ENCODE data around the gene RTN1.

Gene RTN1

GRCh38 chr14:59705866-59706265 lies 164.7 kb downstream of the RTN1 start:
- TF ChIP-seq CTCF (IDR thresholded peaks at IDR 0.05; ENCODE audit: insufficient read depth, low read length) (no peak), SPI1 (IDR thresholded peaks at IDR 0.05; ENCODE audit: borderline replicate concordance, low read depth) (no peak), POLR2AphosphoS5 (IDR thresholded peaks at IDR 0.05; ENCODE audit: low read depth) (no peak), GABPA (IDR thresholded peaks at IDR 0.05; ENCODE audit: low read depth) (no peak), REST (IDR thresholded peaks at IDR 0.05; ENCODE audit: insufficient replicate concordance, low read depth) (no peak)
- Histone ChIP-seq H3K4me3 (replicated peaks; ENCODE audit: insufficient read depth, low read length) (no peak overlapping the region), H3K27ac (replicated peaks) (no peak overlapping the region), H3K27me3 (ENCODE audit: insufficient read depth, poor library complexity, severe bottlenecking) (no peaks in the 10 kb centered on the region)
- DNase-seq (ENCODE audit: low read depth in 1 of 2, low spot score in 1 of 2), result no peak

- no peak overlapping the region for H3K27ac ChIP-seq (replicated peaks)
- TF ChIP-seq SPI1 (IDR thresholded peaks at IDR 0.05; ENCODE audit: borderline replicate concordance, low read depth) (no peak), REST (IDR thresholded peaks at IDR 0.05; ENCODE audit: insufficient replicate concordance, low read depth) (no peak), CTCF (IDR thresholded peaks at IDR 0.05; ENCODE audit: insufficient read depth, low read length) (no peak), GABPA (IDR thresholded peaks at IDR 0.05; ENCODE audit: low read depth) (no peak), POLR2AphosphoS5 (IDR thresholded peaks at IDR 0.05; ENCODE audit: low read depth) (no peak)
- H3K4me3 ChIP-seq (replicated peaks; ENCODE audit: insufficient read depth, low read length), result no peak overlapping the region
- H3K27me3 ChIP-seq (ENCODE audit: insufficient read depth, poor library complexity, severe bottlenecking), result no peaks in the 10 kb centered on the region
- no peak for DNase-seq (ENCODE audit: low read depth in 1 of 2, low spot score in 1 of 2)
These were observed 165.3 kb downstream of the RTN1 start for GRCh38 chr14:59705245-59705644.

- no peak for DNase-seq (ENCODE audit: low read depth in 1 of 2, low spot score in 1 of 2)
- no peak for TF ChIP-seq POLR2AphosphoS5 (IDR thresholded peaks at IDR 0.05; ENCODE audit: low read depth)
- no peak for TF ChIP-seq GABPA (IDR thresholded peaks at IDR 0.05; ENCODE audit: low read depth)
- TF ChIP-seq CTCF (IDR thresholded peaks at IDR 0.05; ENCODE audit: insufficient read depth, low read length), result no peak
- no peak for TF ChIP-seq SPI1 (IDR thresholded peaks at IDR 0.05; ENCODE audit: borderline replicate concordance, low read depth)
- TF ChIP-seq REST (IDR thresholded peaks at IDR 0.05; ENCODE audit: insufficient replicate concordance, low read depth), result no peak
- Histone ChIP-seq H3K4me3 (replicated peaks; ENCODE audit: insufficient read depth, low read length) (no peak overlapping the region), H3K27me3 (ENCODE audit: insufficient read depth, poor library complexity, severe bottlenecking) (no peaks in the 10 kb centered on the region), H3K27ac (replicated peaks) (no peak overlapping the region)
These were observed 166.4 kb downstream of the RTN1 start for GRCh38 chr14:59704054-59704645.

Data from HL-60 (cell line).